GM18909 (cell line): ENCODE measurements around the gene ARHGEF10L.

ENCODE experiments used
- ATAC-seq: cut with Tn5 transposase; IDR thresholded peaks from one replicate; pipeline ENCODE4 v1.9.1; 2021; ENCODE audit warnings: mild to moderate bottlenecking; ENCODE audit not compliant: unreplicated experiment, poor library complexity

ARHGEF10L gene

DNA sequence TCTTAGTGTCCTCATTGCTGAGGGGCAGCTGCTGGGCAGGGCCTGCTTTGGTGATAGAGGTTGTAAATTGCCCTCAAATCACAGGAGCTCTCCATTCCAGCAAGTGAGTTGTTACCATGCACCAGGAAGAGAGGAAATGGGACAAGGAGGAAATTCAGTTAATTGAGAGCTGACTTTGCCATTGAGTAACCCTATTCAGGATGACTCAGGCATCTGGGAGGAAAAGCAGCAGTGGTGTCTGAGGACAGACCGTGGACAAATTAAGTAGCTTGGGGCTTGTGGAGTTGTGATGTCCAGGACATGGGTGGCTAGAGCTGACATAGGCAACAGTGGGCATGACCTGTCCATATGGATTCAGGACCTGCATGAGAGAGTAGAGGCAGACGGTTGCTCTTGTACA, 5.9 kb downstream of the ARHGEF10L start:
- ATAC-seq, result no peak

DNA sequence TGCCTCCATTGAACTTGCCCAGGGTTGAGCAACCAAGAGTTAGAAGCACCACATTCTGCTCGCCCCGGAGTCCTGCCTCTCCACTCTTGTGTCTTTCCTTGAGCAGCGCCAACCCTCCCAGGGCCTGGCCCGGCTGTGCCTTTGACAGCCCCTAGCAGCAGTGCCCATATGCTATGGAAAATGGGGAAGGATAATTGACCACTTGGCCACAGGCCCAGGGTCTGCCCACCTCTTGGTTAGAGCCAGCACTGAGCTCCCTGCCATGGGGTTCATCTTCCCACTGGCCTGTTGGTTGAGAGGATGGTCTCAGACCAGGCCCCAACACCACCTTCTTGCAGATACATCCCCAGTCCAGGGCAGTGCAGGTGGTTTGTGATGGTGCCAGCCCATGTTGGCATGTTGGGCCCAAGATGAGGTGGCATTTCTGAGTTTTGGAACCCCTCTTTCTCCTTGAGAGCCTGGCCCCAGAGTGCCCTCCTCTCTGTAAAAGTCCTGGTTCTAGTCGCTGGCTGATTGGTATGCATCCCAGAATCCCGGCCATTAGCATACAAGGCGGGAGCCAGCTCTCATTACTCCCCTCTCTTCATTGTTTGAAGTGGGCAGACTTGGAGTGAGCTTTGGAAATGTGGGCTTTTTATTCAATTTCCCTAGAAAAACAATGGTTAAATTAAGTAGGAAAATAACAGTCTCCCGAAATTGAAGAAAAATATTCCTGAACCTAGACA, 7.6 kb downstream of the ARHGEF10L start:
- ATAC-seq, result no peak

DNA sequence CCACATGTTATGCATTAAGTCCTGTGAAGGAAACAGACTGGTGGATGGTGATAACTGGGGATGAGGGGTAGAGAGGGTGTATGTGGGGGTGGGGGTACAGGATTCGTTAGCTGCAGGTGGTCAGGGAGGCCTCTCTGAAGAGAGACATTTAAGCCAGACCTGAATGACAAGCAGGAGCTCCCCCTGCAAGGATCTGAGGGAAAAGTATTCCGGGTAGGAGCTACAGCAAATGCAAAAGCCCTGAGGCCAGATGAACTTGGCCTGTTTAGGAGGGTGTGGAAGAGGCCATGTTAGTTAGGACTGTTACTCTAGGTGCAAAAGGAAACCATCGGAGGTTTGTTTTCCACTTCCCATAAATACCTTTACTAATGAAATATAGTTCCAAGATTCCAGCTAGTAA, 9.9 kb downstream of the ARHGEF10L start:
- ATAC-seq, result no peak

DNA sequence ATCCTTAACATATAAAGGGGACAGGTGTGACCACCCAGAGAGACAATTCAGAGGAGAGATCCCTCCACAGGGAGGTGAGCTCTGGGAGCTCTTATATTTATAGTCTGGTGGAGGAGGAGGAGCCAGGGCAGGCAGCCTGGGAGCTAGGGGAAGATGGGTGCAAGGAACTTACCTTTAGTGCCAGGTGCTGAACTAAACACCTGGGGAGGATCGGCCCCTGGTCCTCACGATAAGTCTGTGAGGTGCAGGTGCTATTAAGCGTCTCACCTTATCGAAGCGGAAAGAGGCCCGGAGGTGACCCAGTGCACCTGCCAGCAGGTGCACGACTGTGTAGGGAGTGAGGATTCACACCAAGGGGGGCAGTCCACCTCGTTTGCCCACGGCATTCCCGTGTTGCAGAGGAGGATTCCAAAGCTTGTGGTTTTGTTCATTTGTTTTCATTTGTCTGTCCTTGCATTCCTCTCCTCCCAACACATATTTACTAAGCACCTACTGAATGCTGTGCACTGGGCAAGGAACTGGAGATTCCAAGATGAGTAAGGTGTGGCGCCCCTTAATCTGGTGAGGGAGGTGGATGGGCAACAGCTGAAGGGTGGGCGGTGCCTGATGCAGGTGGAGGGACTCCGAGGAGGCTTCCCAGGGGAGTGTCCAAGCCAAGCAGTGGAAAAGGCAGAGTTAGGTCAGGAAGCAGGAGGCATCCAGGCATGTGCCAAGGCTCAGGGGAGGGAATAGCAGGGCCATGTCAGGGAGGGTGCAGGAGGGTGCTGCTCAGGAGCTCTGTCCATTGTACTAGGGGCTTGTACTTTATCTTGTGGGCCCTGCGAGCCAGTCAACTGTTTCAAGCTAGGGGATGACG, 11.5 kb downstream of the ARHGEF10L start:
- no peak for ATAC-seq

DNA sequence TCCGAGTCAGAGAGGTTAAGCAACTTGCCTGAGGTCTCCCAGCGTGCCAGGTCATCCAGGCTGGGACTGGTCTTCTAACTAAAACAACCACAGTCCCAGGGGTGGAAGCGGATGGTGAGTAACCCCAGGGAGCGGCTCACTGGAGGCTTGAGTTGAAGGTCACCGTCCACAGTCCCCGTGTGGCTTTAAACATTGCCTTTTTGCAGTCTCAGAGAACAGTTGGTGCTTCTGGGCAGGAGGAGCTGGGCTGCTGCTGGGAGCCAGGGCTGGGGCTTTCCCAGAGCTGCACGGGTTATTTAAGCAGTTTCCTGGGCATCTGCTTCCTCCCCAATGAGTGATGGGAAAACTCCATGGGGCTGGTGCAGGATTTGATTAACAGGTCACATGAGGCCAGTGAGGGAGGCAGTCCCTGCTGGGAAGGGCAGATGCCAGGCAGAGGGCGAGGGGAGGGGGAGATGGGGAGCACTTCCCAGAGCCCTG, 12.3 kb downstream of the ARHGEF10L start:
- ATAC-seq, result no peak

DNA sequence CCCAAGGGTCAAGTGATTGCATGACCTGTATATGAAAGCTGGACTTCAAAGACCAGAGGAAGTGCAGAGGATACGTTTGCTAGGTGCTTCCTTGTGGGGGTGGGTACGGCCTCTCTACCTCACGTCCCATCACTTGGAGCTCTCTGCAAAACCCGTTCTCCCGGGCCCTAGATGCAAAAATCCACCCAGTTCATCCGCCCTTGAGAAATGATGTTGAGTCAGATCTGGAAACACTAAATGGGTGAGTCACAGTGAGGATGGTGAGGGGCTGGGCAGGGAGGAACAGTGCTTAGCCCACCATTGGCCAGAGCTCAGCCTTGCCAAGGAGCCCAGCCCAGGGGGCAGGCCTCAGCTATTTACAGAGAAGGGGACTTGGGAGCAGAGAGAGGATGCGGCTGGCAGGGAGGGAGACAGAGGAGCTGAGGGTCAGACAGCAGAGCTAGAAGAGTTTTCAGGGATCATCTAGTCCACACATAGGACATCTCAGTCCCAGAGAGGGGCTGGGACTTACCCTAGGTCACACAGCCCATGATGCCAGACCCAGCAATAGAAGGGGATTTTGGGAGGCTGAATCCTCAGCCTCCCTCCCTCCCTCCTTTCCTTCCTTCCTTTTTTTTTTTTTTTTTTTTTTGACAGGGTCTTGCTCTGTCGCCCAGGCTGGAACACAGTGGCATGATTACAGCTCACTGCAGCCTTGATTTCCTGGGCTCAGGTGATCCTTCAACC, 14.6 kb downstream of the ARHGEF10L start:
- ATAC-seq, result no peak

DNA sequence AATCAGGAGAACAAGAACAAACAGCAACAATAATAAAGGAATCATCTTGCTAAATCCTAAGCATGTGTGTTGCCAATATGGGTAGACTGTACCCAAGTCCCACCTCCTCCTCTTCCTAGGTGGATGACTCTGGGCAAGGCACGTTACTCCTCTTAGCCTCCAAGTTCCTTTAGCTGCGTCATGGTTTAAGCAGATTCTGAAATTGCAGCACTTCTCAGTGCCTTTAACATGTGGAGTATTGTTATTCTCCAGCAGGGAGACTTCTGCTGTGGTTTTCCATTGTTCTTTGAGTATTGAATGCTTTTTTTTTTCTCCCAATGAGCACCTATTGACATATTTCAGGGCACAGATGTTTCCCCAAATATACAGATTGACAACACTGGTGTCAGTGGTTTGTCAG, 15.5 kb downstream of the ARHGEF10L start:
- ATAC-seq, result no peak

DNA sequence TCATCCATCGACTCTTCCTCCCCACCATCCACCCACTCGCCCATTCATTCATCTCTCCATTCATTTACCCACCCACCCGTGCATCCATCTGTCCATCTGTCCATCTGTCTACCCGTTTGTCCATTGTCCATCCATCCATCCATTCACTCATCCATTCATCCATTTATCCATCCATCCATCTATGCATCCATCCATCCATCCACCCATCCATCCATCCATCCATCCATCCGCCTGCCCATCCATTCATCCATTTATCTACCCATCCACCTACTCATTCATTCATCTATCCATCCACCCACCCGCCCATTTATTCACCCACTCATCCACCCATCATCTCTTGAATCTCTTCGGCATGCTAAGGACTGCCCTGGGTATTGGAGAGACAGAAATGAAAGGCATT, 18.5 kb downstream of the ARHGEF10L start:
- ATAC-seq, result no peak

DNA sequence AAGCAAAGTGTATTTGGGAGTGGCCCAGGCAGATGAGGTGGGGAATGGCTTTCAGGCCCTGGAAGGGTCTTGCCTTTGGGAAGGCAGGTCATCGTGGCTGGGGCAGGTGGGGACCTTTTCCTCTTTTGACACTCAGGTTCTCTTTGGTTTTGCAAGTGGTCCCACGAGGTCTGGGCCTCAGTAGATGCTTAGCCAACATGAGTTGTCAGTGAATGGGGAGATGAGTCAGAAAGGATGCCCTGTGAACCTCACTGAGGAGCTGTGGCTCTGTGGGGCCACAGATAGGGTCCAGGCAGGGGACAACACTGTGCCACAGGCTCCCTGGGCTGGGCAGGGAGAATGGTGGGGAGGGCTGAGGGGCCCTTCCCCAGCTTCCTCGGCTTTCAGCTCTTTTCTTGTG, 19.0 kb downstream of the ARHGEF10L start:
- no peak for ATAC-seq

DNA sequence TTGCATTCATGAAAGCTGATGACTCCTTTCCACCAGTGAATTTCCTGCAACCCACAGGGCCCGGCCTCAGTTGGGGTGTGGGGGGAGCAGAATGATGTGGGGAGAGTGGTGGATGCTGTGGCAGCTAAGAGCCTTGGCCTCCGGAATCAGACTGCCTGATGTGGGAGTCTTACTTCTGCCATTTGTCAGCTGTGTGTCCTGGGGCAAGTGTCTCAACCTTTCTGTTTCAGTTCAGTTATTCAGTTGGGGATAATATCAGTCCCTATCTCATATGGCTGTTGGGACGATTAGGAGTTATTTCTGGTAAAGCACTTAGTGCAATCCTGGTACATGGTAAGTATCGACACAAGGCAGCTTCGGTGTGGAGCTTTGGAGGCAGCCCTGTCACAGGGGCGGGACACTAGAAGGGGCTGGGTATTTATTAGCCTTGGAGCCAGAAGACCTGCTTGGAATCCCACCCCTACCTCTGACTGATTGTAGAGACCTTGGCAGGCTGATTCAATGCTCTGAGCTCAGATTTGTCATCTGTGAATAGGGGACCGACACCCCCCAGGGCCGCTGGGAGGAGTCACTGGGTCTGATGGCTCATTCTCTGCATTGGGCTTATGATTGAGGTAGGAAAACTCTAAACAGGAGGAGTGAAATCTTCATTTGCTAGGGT, 19.6 kb downstream of the ARHGEF10L start:
- ATAC-seq, result no peak

DNA sequence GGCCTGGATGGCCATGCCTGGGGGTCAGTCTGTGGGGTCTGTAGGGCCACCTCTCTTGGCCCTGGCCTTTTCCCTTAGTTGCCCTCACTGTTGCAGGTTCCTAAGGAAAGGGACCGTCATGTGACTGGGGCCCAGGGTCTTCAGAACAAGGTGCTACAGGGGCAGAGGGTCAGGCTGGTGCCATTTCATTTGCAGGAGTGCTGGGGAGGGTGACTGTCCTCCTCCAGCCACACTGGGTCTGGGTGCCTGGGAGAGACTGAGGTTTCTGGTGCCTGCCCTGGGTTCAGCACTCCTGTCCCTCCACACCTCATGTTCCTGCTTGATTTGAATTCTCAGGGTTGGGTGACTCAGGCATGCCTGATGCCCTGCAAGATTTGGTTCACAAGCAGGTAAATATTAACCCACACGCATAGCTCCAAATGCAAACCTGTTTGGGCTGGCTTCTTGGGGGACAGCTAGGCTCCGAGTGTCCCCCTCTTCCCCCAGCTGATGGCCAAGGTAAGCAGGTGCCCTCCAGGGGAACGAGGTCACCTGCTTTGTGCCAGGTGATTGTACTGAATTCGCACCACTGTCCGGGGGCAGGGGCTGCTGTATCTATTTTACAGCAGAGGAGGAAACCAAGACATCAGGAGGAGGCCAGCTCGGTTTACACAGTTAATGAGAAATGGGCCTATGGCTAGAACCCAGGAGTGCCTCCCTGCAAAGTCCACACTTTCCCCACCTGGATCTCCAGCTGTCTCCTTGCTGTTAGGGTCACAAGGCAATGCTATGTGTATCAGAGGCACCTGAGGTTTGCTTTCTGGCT, 20.3 kb downstream of the ARHGEF10L start:
- no peak for ATAC-seq

DNA sequence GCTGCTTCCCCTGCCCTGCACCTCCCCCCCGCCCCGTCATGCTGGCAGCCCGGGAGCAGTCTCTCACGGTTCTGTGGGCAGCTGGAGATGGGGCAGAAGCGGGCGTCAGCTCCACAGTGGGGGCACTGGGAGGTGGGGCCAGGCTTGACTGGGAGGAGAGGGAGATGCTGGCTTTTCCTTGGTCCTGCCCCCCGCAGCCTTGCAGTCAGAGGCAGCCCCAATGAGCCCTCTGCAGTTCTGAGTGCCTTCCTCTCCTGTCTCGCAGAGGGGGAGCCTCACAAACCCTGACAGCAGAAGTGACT, 21.7 kb downstream of the ARHGEF10L start:
- no peak for ATAC-seq

DNA sequence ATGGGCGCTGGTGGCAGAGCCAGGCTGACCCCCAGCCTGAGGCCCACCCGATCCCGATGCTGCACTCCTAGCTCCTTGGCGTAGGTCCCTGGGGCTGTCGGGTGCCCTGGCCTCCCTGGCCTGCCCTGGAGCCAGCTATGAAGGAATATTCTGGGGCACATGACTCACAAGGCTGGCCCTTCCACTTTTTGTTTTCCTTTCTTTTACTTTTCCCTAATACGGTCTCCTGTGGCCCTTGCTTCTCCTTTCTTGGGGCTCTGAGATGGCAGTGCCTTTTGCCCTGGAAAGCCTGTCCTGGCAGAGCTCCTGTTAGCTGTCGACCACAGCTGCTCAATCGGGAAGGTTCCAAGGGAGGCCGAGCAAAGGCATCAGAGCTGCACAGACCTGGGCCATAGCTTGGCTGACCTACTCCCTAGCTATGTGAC, 22.1 kb downstream of the ARHGEF10L start:
- ATAC-seq, result no peak

DNA sequence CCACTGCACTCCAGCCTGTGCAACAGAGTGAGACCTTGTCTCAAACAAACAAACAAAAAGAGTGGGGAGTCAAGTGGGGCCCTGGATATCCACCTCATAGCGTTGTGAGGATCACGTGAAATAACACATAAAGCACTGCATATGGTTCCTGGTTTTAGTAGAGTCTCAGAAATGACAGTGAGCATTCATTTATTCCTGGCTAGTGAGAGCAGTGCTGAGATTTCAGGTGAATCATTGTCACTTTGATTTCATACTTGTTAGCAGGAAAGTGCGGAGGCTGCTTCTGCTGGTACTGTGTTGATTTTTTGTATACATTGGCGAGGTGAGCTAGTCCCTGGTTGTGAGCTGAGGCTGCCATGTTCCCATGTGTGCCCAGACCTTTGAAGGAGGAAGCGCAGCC, 22.9 kb downstream of the ARHGEF10L start:
- ATAC-seq, result no peak

DNA sequence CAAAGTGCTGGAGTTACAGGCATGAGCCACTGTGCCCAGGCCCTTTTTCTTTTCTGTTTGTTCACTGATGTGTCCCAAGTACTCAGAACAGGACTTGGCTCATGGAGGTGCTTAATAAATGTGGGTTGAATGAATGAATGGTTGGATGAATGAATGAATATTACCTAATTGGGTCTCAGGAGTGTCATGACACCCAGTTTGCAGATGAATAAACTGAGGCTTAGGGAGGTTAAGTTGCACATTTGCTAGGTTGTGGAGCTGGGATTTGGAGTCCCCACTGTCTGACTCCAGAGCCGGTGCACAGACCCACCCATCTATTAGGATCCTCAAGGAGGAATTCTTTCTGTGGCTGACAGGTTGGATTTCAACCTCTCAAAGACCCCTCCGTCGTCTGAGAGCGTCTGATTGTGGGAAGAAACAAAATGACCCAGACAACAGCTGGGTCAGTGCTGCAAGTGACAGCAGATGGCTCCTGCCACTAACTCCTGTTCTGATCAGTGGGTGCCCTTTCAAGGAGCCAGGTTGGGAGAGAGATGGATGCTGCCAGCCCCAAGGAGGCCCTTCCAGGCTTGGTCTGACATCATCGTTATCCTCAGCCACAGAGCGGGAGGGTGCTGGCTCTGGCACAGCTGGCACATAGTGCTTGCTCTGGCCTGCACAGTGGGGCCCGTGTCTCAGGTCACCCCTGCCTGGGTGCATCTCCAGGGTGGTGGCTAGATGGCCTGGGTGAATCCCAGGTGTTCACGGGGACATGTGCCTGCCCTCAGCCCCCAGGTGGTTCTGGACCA, 24.2 kb downstream of the ARHGEF10L start:
- ATAC-seq, result no peak

DNA sequence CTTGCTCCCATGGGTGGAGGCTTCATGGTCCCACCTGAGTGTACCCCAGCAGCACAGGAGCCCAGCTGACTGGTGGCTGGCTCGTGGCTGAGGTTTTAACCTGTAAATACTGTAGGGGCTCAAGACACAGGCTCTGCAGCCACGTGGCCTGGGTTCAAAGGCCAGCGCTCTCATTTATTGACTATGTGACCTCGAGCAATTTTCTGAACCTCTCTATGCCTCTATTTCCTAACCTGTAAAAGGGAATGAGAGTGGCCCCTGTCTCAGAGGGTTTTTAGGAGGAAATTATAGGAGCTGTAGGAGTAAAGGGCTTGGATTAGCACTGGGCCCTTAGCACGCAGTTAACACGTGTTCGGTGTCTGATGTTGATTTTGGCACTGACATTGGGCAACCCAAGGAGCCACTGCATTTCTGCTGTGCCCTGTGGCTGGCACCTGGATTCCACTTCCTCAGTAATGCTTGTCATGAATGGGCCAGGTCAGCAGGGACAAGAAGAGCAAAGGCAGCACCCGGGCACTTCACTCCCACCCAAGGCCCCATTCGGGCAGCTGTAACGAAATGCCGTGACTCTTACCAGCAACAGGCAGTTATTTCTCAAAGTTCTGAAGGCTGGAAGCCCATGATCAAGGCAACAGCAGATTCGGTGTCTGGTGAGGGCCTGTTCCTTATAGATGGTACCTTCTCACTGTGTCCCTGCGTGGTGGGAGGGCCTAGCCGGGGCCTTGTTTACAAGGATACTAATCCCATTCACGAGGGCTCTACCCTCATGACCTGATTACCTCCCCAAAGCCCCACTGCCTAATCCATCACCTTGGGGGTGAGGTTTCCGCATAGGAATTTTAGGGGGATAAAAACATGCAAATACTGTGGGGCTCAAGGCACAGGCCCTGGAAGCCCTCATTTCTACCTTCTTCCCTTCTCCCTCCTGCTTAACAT, 25.2 kb downstream of the ARHGEF10L start:
- ATAC-seq, result no peak

DNA sequence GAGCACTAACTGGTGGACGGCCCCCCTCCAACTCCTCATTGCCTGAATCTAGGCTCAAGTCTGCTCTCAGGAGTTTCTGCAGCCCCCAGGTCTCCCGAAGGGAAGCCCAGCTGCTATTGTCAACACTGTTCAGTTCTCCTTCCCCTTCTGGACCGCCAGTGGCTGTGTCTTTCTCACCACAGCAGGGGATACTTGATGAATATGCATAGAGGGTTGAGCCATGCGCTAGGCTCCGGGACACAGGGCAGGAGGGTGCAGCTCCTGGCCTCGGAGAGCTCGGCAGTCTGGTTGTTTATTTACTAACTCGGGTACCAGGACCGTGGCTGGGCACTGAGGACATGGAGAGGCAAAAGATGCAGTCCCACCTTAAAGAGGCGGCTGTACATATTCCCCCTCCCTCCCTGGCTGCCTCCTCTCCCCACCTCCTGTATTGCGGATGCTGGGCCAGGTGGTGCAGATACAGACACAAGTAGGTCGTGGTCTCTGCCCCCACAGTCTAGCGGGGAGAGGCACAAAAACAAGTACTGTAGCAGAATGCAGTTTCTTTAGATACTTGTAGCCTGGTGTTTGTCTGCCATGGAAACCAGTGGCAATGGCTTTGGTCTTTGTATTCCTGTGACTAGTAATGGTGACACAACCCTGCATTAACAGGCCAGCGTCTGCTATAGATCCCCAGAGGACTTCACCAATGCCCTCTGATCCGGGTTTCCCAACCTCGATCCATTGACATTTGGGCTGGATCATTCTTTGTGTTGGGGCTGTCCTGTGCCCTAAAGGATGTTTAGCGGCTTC, 26.2 kb downstream of the ARHGEF10L start:
- ATAC-seq, result no peak
